H9 (cell line): ENCODE results near the gene SLC22A2. TPM values are rescaled to one million over a fixed set of nuclear protein-coding genes. Genes with fewer than 3 reads are reported as not detected.

Experiments used
- DNase-seq: peaks from one replicate; pipeline ENCODE4 v3.0.0-alpha.2; 2017
- H2AFZ ChIP-seq: one replicate; pipeline ENCODE4 v1.6.1; 2013; ENCODE audit warnings: mild to moderate bottlenecking, low read length, control low read depth, moderate library complexity
- H2AK5ac ChIP-seq: 2 replicates; pipeline ENCODE4 v1.6.1; 2013; ENCODE audit warnings: low read length, control low read depth, mixed read lengths; ENCODE audit not compliant: insufficient read length
- H2BK120ac ChIP-seq: one replicate; pipeline ENCODE4 v1.6.1; 2013; ENCODE audit warnings: low read depth, mild to moderate bottlenecking, low read length, control low read depth, inconsistent platforms; ENCODE audit not compliant: poor library complexity, severe bottlenecking
- H2BK12ac ChIP-seq: 2 replicates; pipeline ENCODE4 v1.6.1; 2013; ENCODE audit warnings: low read length, control low read depth, mixed read lengths, low read depth; ENCODE audit not compliant: insufficient read length
- H2BK15ac ChIP-seq: 2 replicates; pipeline ENCODE4 v1.6.1; 2013; ENCODE audit warnings: low read depth, low read length, control low read depth
- H2BK20ac ChIP-seq: one replicate; pipeline ENCODE4 v1.6.1; 2013; ENCODE audit warnings: low read depth, mild to moderate bottlenecking, low read length, control low read depth, inconsistent platforms; ENCODE audit not compliant: poor library complexity, severe bottlenecking
- H2BK5ac ChIP-seq: 2 replicates; pipeline ENCODE4 v1.6.1; 2013; ENCODE audit warnings: low read length, control low read depth, mixed read lengths; ENCODE audit not compliant: insufficient read length
- H3K14ac ChIP-seq: 2 replicates; pipeline ENCODE4 v1.6.1; 2013; ENCODE audit warnings: low read length, control low read depth; ENCODE audit not compliant: insufficient read depth
- H3K18ac ChIP-seq: 2 replicates; pipeline ENCODE4 v1.6.1; 2013; ENCODE audit warnings: low read depth, mild to moderate bottlenecking, mixed read lengths, low read length, control low read depth; ENCODE audit not compliant: insufficient read length
- H3K23ac ChIP-seq: 2 replicates; pipeline ENCODE4 v1.6.1; 2013; ENCODE audit warnings: low read length, control low read depth, mixed read lengths, low read depth; ENCODE audit not compliant: insufficient read length
- H3K23me2 ChIP-seq: 2 replicates; pipeline ENCODE4 v1.6.1; 2013; ENCODE audit warnings: low read depth, mild to moderate bottlenecking, mixed read lengths, low read length, control low read depth; ENCODE audit not compliant: insufficient read length, poor library complexity, severe bottlenecking
- H3K27ac ChIP-seq: 2 replicates; pipeline ENCODE4 v1.5.1; 2013; ENCODE audit warnings: low read length, control low read depth, mixed read lengths, low read depth; ENCODE audit not compliant: insufficient read length
- H3K27me3 ChIP-seq: 2 replicates; pipeline ENCODE4 v1.6.1; 2013; ENCODE audit warnings: low read length, control low read depth, inconsistent platforms; ENCODE audit not compliant: insufficient read depth
- H3K4ac ChIP-seq: 2 replicates; pipeline ENCODE4 v1.6.1; 2013; ENCODE audit warnings: low read depth, mild to moderate bottlenecking, control low read depth, inconsistent platforms, low read length, moderate library complexity
- H3K4me1 ChIP-seq: 2 replicates; pipeline ENCODE4 v1.6.1; 2013; ENCODE audit warnings: low read length, control low read depth, inconsistent platforms; ENCODE audit not compliant: insufficient read depth
- H3K4me2 ChIP-seq: 2 replicates; pipeline ENCODE4 v1.6.1; 2013; ENCODE audit warnings: low read length, control low read depth, mixed read lengths; ENCODE audit not compliant: insufficient read length, insufficient read depth
- H3K56ac ChIP-seq: 2 replicates; pipeline ENCODE4 v1.6.1; 2013; ENCODE audit warnings: low read depth, mild to moderate bottlenecking, mixed read lengths, low read length, control low read depth; ENCODE audit not compliant: insufficient read length
- H3K79me1 ChIP-seq: 2 replicates; pipeline ENCODE4 v1.6.1; 2013; ENCODE audit warnings: low read depth, mild to moderate bottlenecking, moderate library complexity, low read length, control low read depth, inconsistent platforms; ENCODE audit not compliant: insufficient read depth, poor library complexity, severe bottlenecking
- H3K79me2 ChIP-seq: 2 replicates; pipeline ENCODE4 v1.6.1; 2013; ENCODE audit warnings: low read length, control low read depth, inconsistent platforms; ENCODE audit not compliant: insufficient read depth
- H3K9ac ChIP-seq: 2 replicates; pipeline ENCODE4 v1.6.1; 2013; ENCODE audit warnings: low read length, control low read depth, mixed read lengths; ENCODE audit not compliant: insufficient read length; ENCODE audit errors: extremely low read depth
- H3K9me3 ChIP-seq: one replicate; pipeline ENCODE4 v1.6.1; 2013; ENCODE audit warnings: low read depth, low read length, inconsistent platforms; ENCODE audit not compliant: control insufficient read depth
- H3T11ph ChIP-seq: one replicate; pipeline ENCODE4 v1.6.1; 2013; ENCODE audit warnings: mild to moderate bottlenecking, low read length, control low read depth, inconsistent platforms
- H4K20me1 ChIP-seq: one replicate; pipeline ENCODE4 v1.6.1; 2013; ENCODE audit not compliant: control insufficient read depth, insufficient read length, insufficient read depth
- H4K5ac ChIP-seq: 2 replicates; pipeline ENCODE4 v1.6.1; 2013; ENCODE audit warnings: low read depth, mild to moderate bottlenecking, mixed read lengths, low read length, control low read depth; ENCODE audit not compliant: insufficient read length
- H4K8ac ChIP-seq: replicated peaks from 2 replicates; pipeline ENCODE4 v1.6.1; 2013; ENCODE audit warnings: low read length, control low read depth, mixed read lengths, low read depth; ENCODE audit not compliant: insufficient read length
- H4K91ac ChIP-seq: 2 replicates; pipeline ENCODE4 v1.6.1; 2013; ENCODE audit warnings: low read depth, mild to moderate bottlenecking, moderate library complexity, mixed read lengths, low read length, control low read depth; ENCODE audit not compliant: insufficient read length
- H3K27ac Mint-ChIP-seq, 3 experiments: 2 replicates in 2 of 3; 3 replicates in 1 of 3; pipeline ENCODE4 v1.8.0; 2020 to 2021; ENCODE audit warnings: mixed read lengths in 3 of 3, mild to moderate bottlenecking in 1 of 3, moderate library complexity in 1 of 3
- H3K27me3 Mint-ChIP-seq: 2 replicates; pipeline ENCODE4 v1.8.0; 2021; ENCODE audit warnings: low read depth, mild to moderate bottlenecking, moderate library complexity, mixed read lengths
- H3K36me3 Mint-ChIP-seq, 3 experiments: 2 replicates in 2 of 3; 3 replicates in 1 of 3; pipeline ENCODE4 v1.8.0; 2020 to 2021; ENCODE audit warnings: low read depth in 3 of 3, mixed read lengths in 3 of 3; ENCODE audit not compliant: insufficient read depth in 1 of 3
- H3K4me1 Mint-ChIP-seq, 2 experiments: 2 replicates each; pipeline ENCODE4 v1.8.0; 2020; ENCODE audit warnings: mixed read lengths in 2 of 2
- H3K4me3 Mint-ChIP-seq, 2 experiments: 2 replicates in 1 of 2; 3 replicates in 1 of 2; pipeline ENCODE4 v1.8.0; 2020 to 2021; ENCODE audit warnings: mild to moderate bottlenecking in 2 of 2, mixed read lengths in 2 of 2, moderate library complexity in 1 of 2
- H3K9me3 Mint-ChIP-seq, 2 experiments: 2 replicates in 1 of 2; 3 replicates in 1 of 2; pipeline ENCODE4 v1.8.0; 2020; ENCODE audit warnings: mild to moderate bottlenecking in 2 of 2, mixed read lengths in 2 of 2, moderate library complexity in 1 of 2
- CTCF ChIP-seq: fragments of 200-600 bp; sonication (generic); conservative IDR thresholded peaks from 3 replicates; pipeline ENCODE4 v1.8.0; 2021; ENCODE audit warnings: antibody characterized with exemption, mild to moderate bottlenecking
- WGBS: extraction: QIAGEN DNeasy Blood & Tissue Kit; methylation state at CpG from one replicate; pipeline ENCODE4 v1.1.7; 2013; ENCODE audit warnings: missing lambda C conversion rate, low lambda C conversion rate, mixed read lengths; ENCODE audit not compliant: insufficient read length; ENCODE audit errors: extremely low coverage; 5-methylcytosine and 5-hydroxymethylcytosine counted together
- total RNA-seq: library from RNA; stranded (reverse); gene quantifications from 2 replicates; pipeline ENCODE4 v1.2.1, GENCODE V29; 2021

SLC22A2 gene
- total RNA-seq, 1 experiment from 2014 or later: 1.0 TPM

GRCh38 chr6:160297310-160297709 lies 38.7 kb upstream of the SLC22A2 start:
- peaks cover 4% of the 10 kb centered on the region for H3K23me2 ChIP-seq
- no peak overlapping the region; a peak in 1 of 7 replicates for H3K27ac Mint-ChIP-seq
- H3K79me2 ChIP-seq: no peaks in the 10 kb centered on the region
- H3K79me1 ChIP-seq: no peaks in the 10 kb centered on the region
- peaks cover 2% of the 10 kb centered on the region; the same call in 1 of the 2 replicates for H3K4me1 ChIP-seq
- H2AK5ac ChIP-seq: no peak overlapping the region
- H3K23ac ChIP-seq: no peak overlapping the region
- no peak overlapping the region for H3K56ac ChIP-seq
- no peak overlapping the region for H3K4me3 Mint-ChIP-seq
- no peak overlapping the region for H2AFZ ChIP-seq
- H2BK20ac ChIP-seq: no peak overlapping the region
- no peak overlapping the region for H3K14ac ChIP-seq
- no peak overlapping the region for H3K4ac ChIP-seq
- no peaks in the 10 kb centered on the region for H3K9me3 ChIP-seq
- H3K4me1 Mint-ChIP-seq: peaks cover 19 to 29% of the 10 kb centered on the region in 2 experiments
- peak; percentile 62 for DNase-seq
- H3K4me2 ChIP-seq: no peak overlapping the region
- H2BK15ac ChIP-seq: no peak overlapping the region
- no peaks in the 10 kb centered on the region for H4K20me1 ChIP-seq
- no peak overlapping the region for H3K18ac ChIP-seq
- no peak overlapping the region for H4K91ac ChIP-seq
- no peak overlapping the region for H4K8ac ChIP-seq
- WGBS: no CpG with 5 or more reads among the region's 6 CpGs
- H3K27ac ChIP-seq: no peak overlapping the region
- no peak overlapping the region for H4K5ac ChIP-seq
- no peak overlapping the region for H2BK120ac ChIP-seq
- no peaks in the 10 kb centered on the region for H3K27me3 ChIP-seq
- no peak overlapping the region for H3K9ac ChIP-seq
- peaks cover 2 to 4% of the 10 kb centered on the region in 2 experiments; a peak in 4 of 5 replicates for H3K9me3 Mint-ChIP-seq
- H2BK5ac ChIP-seq: no peak overlapping the region
- peaks cover 0 to 3% (median 1%) of the 10 kb centered on the region in 3 experiments; a peak in 4 of 7 replicates for H3K36me3 Mint-ChIP-seq
- H3T11ph ChIP-seq: no peak overlapping the region
- no peak overlapping the region for H2BK12ac ChIP-seq
- TF ChIP-seq CTCF: peak; percentile 64
- H3K27me3 Mint-ChIP-seq: no peaks in the 10 kb centered on the region
